Trophoblast cell (in vitro differentiated cells and primary cell): Measurements from ENCODE around the gene ACTR3.

Source experiments
- DNase-seq, 2 donors: peaks; one replicate each; pipeline ENCODE4 v3.0.0-alpha.2; 2016
- H2AFZ ChIP-seq: 2 replicates; pipeline ENCODE4 v1.6.1; 2013; ENCODE audit warnings: low read length, moderate library complexity, mild to moderate bottlenecking; ENCODE audit not compliant: insufficient read depth, poor library complexity
- H2AK5ac ChIP-seq: 2 replicates; pipeline ENCODE4 v1.6.1; 2013; ENCODE audit warnings: mild to moderate bottlenecking, low read length
- H2BK120ac ChIP-seq: 2 replicates; pipeline ENCODE4 v1.6.1; 2013; ENCODE audit warnings: low read length, mild to moderate bottlenecking, moderate library complexity; ENCODE audit not compliant: insufficient read depth, poor library complexity
- H2BK12ac ChIP-seq: 2 replicates; pipeline ENCODE4 v1.6.1; 2013; ENCODE audit warnings: mild to moderate bottlenecking, low read length, moderate library complexity
- H2BK5ac ChIP-seq: 2 replicates; pipeline ENCODE4 v1.6.1; 2013; ENCODE audit warnings: low read length, low read depth, moderate library complexity, mild to moderate bottlenecking; ENCODE audit not compliant: poor library complexity
- H3K14ac ChIP-seq: 2 replicates; pipeline ENCODE4 v1.6.1; 2013; ENCODE audit warnings: mild to moderate bottlenecking, low read length
- H3K18ac ChIP-seq: 2 replicates; pipeline ENCODE4 v1.6.1; 2013; ENCODE audit warnings: mild to moderate bottlenecking, low read length
- H3K23ac ChIP-seq: 2 replicates; pipeline ENCODE4 v1.6.1; 2013; ENCODE audit warnings: low read length
- H3K27ac ChIP-seq: 2 replicates; pipeline ENCODE4 v1.5.1; 2013; ENCODE audit warnings: low read depth, mild to moderate bottlenecking, inconsistent platforms, low read length, moderate library complexity
- H3K27me3 ChIP-seq: 2 replicates; pipeline ENCODE4 v1.6.1; 2013; ENCODE audit warnings: inconsistent platforms, mild to moderate bottlenecking, low read length, moderate library complexity; ENCODE audit not compliant: insufficient read depth
- H3K36me3 ChIP-seq, 2 experiments: 1 replicate in 1 of 2; 2 replicates in 1 of 2; pipeline ENCODE4 v1.6.1; 2013; ENCODE audit warnings: low read length in 2 of 2, mild to moderate bottlenecking in 2 of 2, moderate library complexity in 1 of 2; ENCODE audit not compliant: insufficient read depth in 2 of 2, control insufficient read depth in 1 of 2
- H3K4ac ChIP-seq: 2 replicates; pipeline ENCODE4 v1.6.1; 2013; ENCODE audit warnings: low read depth, mild to moderate bottlenecking, low read length, moderate library complexity
- H3K4me1 ChIP-seq, 2 experiments: 1 replicate in 1 of 2; 2 replicates in 1 of 2; pipeline ENCODE4 v1.6.1; 2013; ENCODE audit warnings: low read length in 2 of 2, mild to moderate bottlenecking in 2 of 2, moderate library complexity in 1 of 2; ENCODE audit not compliant: insufficient read depth in 2 of 2, control insufficient read depth in 1 of 2
- H3K4me2 ChIP-seq: 2 replicates; pipeline ENCODE4 v1.6.1; 2013; ENCODE audit warnings: inconsistent platforms, mild to moderate bottlenecking, low read length, moderate library complexity
- H3K4me3 ChIP-seq: 2 replicates; pipeline ENCODE4 v1.5.1; 2013; ENCODE audit warnings: mild to moderate bottlenecking, low read depth, low read length, inconsistent platforms
- H3K79me1 ChIP-seq: one replicate; pipeline ENCODE4 v1.6.1; 2013; ENCODE audit warnings: low read length
- H3K79me2 ChIP-seq: 2 replicates; pipeline ENCODE4 v1.6.1; 2013; ENCODE audit warnings: low read length, mild to moderate bottlenecking; ENCODE audit not compliant: control insufficient read depth, insufficient read depth, poor library complexity
- H3K9ac ChIP-seq: 2 replicates; pipeline ENCODE4 v1.6.1; 2013; ENCODE audit warnings: mild to moderate bottlenecking, low read length
- H3K9me3 ChIP-seq: 2 replicates; pipeline ENCODE4 v1.6.1; 2013; ENCODE audit warnings: low read depth, mild to moderate bottlenecking, control low read depth, inconsistent platforms, low read length; ENCODE audit not compliant: insufficient read depth
- H4K12ac ChIP-seq: 2 replicates; pipeline ENCODE4 v1.6.1; 2013; ENCODE audit warnings: low read depth, mild to moderate bottlenecking, low read length, moderate library complexity
- H4K8ac ChIP-seq: 2 replicates; pipeline ENCODE4 v1.6.1; 2013; ENCODE audit warnings: low read depth, mild to moderate bottlenecking, low read length, moderate library complexity
- H4K91ac ChIP-seq: one replicate; pipeline ENCODE4 v1.6.1; 2013; ENCODE audit warnings: low read depth, mild to moderate bottlenecking, low read length, moderate library complexity
- WGBS: extraction: QIAGEN DNeasy Blood & Tissue Kit; methylation state at CpG from one replicate; pipeline ENCODE4 v1.1.7; 2013; ENCODE audit warnings: missing lambda C conversion rate; ENCODE audit not compliant: insufficient read length, insufficient coverage; ENCODE audit errors: extremely low coverage; 5-methylcytosine and 5-hydroxymethylcytosine counted together

ACTR3 gene

DNA sequence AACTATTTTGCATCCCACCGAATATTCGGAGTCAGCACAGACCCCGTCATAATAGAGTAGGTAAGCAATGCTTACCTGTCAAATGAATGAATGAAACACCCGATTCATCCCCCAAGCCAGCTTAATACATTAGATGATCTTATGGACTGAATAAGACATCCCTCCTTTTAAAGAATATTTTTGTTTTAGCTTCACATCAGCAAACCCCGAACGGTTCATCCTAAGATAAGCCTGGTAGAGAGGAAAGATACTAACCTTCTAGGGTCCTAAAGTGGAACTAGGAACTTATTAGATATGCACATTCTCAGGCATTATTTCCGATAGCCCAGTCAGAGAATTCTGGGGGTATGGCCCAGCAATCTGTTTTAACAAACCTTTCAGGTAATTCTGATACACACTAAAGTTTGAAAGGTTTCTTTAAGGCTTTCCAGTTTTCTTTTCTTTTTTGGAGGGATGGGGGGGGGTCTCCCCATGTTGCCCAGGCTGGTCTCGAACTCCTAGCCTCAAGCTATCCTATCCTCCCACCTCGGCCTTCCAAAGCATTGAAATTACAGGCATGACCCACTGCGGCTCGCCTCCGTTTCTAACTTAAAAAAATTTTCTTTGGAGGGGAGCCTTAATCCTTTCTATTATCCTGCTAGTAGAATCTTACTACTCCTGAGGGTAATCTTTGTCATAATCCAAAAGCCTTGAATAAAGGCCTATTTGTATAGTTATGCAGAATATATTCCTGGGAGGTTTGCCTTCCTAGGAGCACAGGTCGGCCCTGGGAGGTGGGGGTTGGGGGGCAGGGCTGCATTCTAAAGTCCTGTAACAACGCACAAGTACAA is 1.0 kb upstream of the ACTR3 start:
- no peak overlapping the region for H2AK5ac ChIP-seq
- WGBS: no CpG with 5 or more reads among the region's 14 CpGs

DNA sequence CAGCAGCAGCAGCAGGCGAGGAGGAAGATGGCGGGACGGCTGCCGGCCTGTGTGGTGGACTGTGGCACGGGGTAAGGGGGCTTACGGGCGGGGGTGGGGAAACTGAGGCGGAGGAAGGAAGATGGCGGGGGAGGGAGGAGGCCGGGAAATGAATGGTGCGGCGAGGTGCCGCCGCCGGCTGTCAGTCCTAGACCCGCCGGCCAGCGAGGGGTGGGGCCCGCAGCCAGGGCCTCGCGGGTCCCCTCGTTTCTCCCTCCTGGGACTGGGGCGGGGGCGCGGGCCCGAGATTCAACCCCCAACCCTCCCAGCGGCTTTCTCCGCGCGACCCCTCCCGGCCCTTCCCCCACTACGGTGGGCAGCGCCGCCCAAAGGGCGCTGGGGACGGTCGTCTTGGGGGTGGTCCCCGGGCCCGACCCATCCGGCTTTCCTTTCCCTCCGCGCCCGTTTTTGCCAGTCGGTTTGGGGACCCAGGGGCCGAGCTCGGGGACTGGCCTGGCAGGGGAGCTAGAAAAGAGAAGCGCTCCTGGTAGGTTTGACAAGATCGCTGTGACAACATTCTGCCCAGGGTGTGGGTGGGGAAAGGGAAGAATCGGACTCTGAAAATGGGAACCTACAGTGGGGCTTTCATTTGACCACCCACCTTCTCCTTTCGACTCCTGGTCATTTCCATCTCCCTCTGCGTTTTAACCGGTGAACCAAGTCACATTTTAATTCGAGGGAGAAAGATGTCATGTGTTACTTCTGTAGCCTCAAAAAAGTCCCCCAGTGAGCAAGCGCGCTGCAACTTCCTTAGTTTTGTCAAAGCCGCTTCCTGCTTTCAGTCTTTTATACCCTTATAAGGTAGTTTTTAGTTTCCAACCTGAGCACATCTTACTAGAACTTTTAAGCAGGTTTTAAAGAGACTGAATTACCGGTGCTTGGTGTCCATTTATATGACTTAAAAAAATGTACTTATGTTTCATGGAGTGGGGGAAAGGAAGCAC is 655 bp downstream of the ACTR3 start:
- WGBS: no CpG with 5 or more reads among the region's 57 CpGs

More for the DNA sequence above, 1.0 kb upstream of the ACTR3 start:
- H3K9me3 ChIP-seq: no peaks in the 10 kb centered on the region
- peaks cover 14% of the 10 kb centered on the region for H3K79me1 ChIP-seq
- H3K27ac ChIP-seq: peak overlapping the region; percentile 98
- H3K9ac ChIP-seq: peak overlapping the region; percentile 96
- H2BK120ac ChIP-seq: no peak overlapping the region
- DNase-seq: no peak
- no peak overlapping the region for H2BK12ac ChIP-seq
- H2BK5ac ChIP-seq: peak overlapping the region; percentile 83
- peaks cover 9% of the 10 kb centered on the region for H3K79me2 ChIP-seq
- peak overlapping the region; percentile 50 for H2AFZ ChIP-seq
- H3K4me3 ChIP-seq: peak overlapping the region; percentile 74
- peak overlapping the region; percentile 76 for H3K18ac ChIP-seq
- H3K27me3 ChIP-seq: no peaks in the 10 kb centered on the region
- H3K23ac ChIP-seq: no peak overlapping the region
- peaks cover 0 to 3% of the 10 kb centered on the region in 2 experiments for H3K4me1 ChIP-seq
- H3K4me2 ChIP-seq: peak overlapping the region; percentile 78
- peak overlapping the region; percentile 82 for H3K14ac ChIP-seq
- peak overlapping the region; percentile 72 for H4K91ac ChIP-seq
- H4K12ac ChIP-seq: peak overlapping the region; percentile 85
- H3K4ac ChIP-seq: peak overlapping the region; percentile 78
- H4K8ac ChIP-seq: peak overlapping the region; percentile 91
- peaks cover 0 to 2% of the 10 kb centered on the region in 2 experiments for H3K36me3 ChIP-seq

GRCh38 chr2:113891265-113891959 is 1.5 kb downstream of the ACTR3 start:
- no CpG with 5 or more reads among the region's 5 CpGs for WGBS
- Histone ChIP-seq H4K8ac (no peak overlapping the region), H2BK12ac (no peak overlapping the region), H4K91ac (no peak overlapping the region), H3K4me2 (peak overlapping the region; percentile 84), H3K36me3 (peaks cover 0 to 2% of the 10 kb centered on the region in 2 experiments), H4K12ac (no peak overlapping the region), H3K27me3 (no peaks in the 10 kb centered on the region), H2AK5ac (no peak overlapping the region), H3K79me1 (peaks cover 14% of the 10 kb centered on the region), H2BK120ac (no peak overlapping the region), H3K4ac (no peak overlapping the region), H3K9me3 (no peaks in the 10 kb centered on the region), H3K14ac (no peak overlapping the region), H3K23ac (no peak overlapping the region), H3K79me2 (peaks cover 15% of the 10 kb centered on the region), H3K4me3 (no peak overlapping the region), H3K9ac (no peak overlapping the region), H3K27ac (peak overlapping the region; percentile 96), H2BK5ac (no peak overlapping the region), H3K18ac (no peak overlapping the region), H3K4me1 (peaks cover 5 to 7% of the 10 kb centered on the region in 2 experiments), H2AFZ (no peak overlapping the region)
- peak in 1 of 2 donors; percentile 34 for DNase-seq

More for the DNA sequence above, 655 bp downstream of the ACTR3 start:
- H2BK120ac ChIP-seq: peak overlapping the region; percentile 91
- peaks cover 3 to 4% of the 10 kb centered on the region in 2 experiments for H3K4me1 ChIP-seq
- peak overlapping the region; percentile 85 for H4K12ac ChIP-seq
- peak; percentile 79 to 80 for DNase-seq
- H4K91ac ChIP-seq: peak overlapping the region; percentile 98
- peak overlapping the region; percentile 84 for H3K4me2 ChIP-seq
- peak overlapping the region; percentile 92 for H2AK5ac ChIP-seq
- H3K27me3 ChIP-seq: no peaks in the 10 kb centered on the region
- peak overlapping the region; percentile 92 for H2BK5ac ChIP-seq
- H4K8ac ChIP-seq: peak overlapping the region; percentile 92
- H3K4ac ChIP-seq: peak overlapping the region; percentile 95
- peak overlapping the region; percentile 96 for H3K27ac ChIP-seq
- no peaks in the 10 kb centered on the region for H3K9me3 ChIP-seq
- peak overlapping the region; percentile 98 for H3K14ac ChIP-seq
- peak overlapping the region; percentile 96 for H3K4me3 ChIP-seq
- H3K18ac ChIP-seq: peak overlapping the region; percentile 96
- no peak overlapping the region for H2BK12ac ChIP-seq
- H3K23ac ChIP-seq: no peak overlapping the region
- peaks cover 12% of the 10 kb centered on the region for H3K79me2 ChIP-seq
- H2AFZ ChIP-seq: peak overlapping the region; percentile 68
- H3K9ac ChIP-seq: peak overlapping the region; percentile 92
- H3K36me3 ChIP-seq: peaks cover 0 to 2% of the 10 kb centered on the region in 2 experiments
- H3K79me1 ChIP-seq: peaks cover 14% of the 10 kb centered on the region
